Astrocyte (in vitro differentiated cells and primary cell): ENCODE measurements around the gene INSYN1.

Experiments used
- CTCF ChIP-seq: IDR thresholded peaks from 2 replicates; pipeline ENCODE4 v1.5.1; 2011; ENCODE audit warnings: low read depth, mild to moderate bottlenecking, inconsistent platforms, low read length, moderate library complexity; ENCODE audit not compliant: insufficient read depth
- EZH2 ChIP-seq: IDR thresholded peaks from 2 replicates; pipeline ENCODE4 v1.6.1; 2012; ENCODE audit warnings: mild to moderate bottlenecking, low read length, inconsistent platforms; ENCODE audit not compliant: insufficient read depth

DNA sequence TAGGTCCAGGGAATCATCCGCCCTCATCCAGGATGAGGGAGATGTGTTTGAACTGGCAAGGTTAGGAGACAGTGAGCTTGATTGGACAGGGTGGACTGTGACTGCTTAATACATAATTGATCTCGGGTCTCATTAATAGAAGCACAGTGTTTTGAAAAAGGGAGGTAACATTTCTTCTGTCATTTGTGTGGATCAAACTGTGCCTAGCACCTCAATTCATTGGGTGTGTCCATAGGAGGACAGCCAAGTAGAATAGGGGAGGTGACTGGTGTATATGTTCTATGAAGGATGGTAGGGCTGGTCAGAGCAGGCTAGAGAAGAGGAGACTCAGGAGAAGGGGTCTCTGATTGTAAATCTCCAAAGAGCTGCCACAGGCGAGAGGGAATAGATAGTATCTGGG is 2.8 kb upstream of the INSYN1 start:
- TF ChIP-seq CTCF (no peak), EZH2 (no peak)
